Activated B cell treated with CpG ODN at 0.5 μM for 24 hours (primary cell): ENCODE results near the gene CTSV. TPM values are rescaled to one million over a fixed set of nuclear protein-coding genes. Genes with fewer than 3 reads are reported as not detected.

Source experiments
- ATAC-seq: fragments of 200-7000 bp; cut with Tn5 transposase; one replicate; pipeline ENCODE4 v1.10.0; 2021; ENCODE audit warnings: low read depth, mild to moderate bottlenecking, moderate library complexity
- CTCF ChIA-PET: fragments of 350-600 bp; sonication (Branson Sonifier 250); formaldehyde crosslinking; loops from one replicate; lab custom pipeline; 2021; ENCODE audit warnings: antibody characterized with exemption; lab: Charles Lee
- POLR2A ChIA-PET: fragments of 350-600 bp; sonication (Branson Sonifier 250); formaldehyde crosslinking; loops from one replicate; lab custom pipeline; 2021; ENCODE audit warnings: antibody characterized with exemption; lab: Charles Lee
- DNase-seq: peaks from one replicate; pipeline ENCODE4 v3.0.0; 2022
- H3K27ac Mint-ChIP-seq: one replicate; pipeline ENCODE4 v1.8.0; 2020; ENCODE audit warnings: mixed read lengths
- H3K27me3 Mint-ChIP-seq: one replicate; pipeline ENCODE4 v1.8.0; 2021; ENCODE audit warnings: mixed read lengths
- H3K36me3 Mint-ChIP-seq: one replicate; pipeline ENCODE4 v1.8.0; 2021; ENCODE audit warnings: low read depth, mixed read lengths
- H3K4me1 Mint-ChIP-seq: one replicate; pipeline ENCODE4 v1.8.0; 2021; ENCODE audit warnings: mixed read lengths
- H3K4me3 Mint-ChIP-seq: one replicate; pipeline ENCODE4 v1.8.0; 2020; ENCODE audit warnings: mild to moderate bottlenecking, mixed read lengths
- H3K9me3 Mint-ChIP-seq: one replicate; pipeline ENCODE4 v1.8.0; 2020; ENCODE audit warnings: mixed read lengths
- intact Hi-C: fragments of 100-400 bp; cut with micrococcal nuclease; formaldehyde crosslinking; loops from one replicate; pipeline ENCODE4 v1.15.1; 2024
- total RNA-seq: library from RNA; stranded (reverse); gene quantifications from 2 replicates; pipeline ENCODE4 v1.2.3, GENCODE V29; 2022
- TF ChIP-seq, protein P1 (sequence below): fragments of 200-600 bp; IDR thresholded peaks from one replicate; pipeline ENCODE4 v1.8.0; 2022; ENCODE audit warnings: antibody characterized with exemption, mild to moderate bottlenecking

The CTSV gene
- total RNA-seq, 1 donor from 2014 or later, result not detected

DNA sequence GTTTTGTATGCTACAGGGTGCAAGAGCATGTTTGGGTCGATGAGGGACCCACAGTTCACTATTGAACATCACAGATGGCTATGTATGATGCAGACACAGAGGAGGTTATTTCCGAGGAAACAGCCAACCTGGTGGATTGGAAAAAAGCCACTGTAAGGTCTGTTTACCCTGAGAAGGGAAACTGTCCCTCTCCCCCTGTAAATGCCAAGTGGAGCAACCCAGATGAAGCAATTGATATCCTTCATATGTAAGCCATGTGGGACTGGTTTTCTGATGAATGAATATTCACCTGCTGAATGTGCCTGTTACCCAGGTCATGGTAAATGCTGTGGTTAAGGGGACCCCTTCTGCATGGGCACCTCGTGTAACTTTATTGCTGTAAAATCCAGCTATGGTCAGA, 14.8 kb upstream of the CTSV start:
- DNase-seq, result no peak
- TF ChIP-seq, protein P1, sequence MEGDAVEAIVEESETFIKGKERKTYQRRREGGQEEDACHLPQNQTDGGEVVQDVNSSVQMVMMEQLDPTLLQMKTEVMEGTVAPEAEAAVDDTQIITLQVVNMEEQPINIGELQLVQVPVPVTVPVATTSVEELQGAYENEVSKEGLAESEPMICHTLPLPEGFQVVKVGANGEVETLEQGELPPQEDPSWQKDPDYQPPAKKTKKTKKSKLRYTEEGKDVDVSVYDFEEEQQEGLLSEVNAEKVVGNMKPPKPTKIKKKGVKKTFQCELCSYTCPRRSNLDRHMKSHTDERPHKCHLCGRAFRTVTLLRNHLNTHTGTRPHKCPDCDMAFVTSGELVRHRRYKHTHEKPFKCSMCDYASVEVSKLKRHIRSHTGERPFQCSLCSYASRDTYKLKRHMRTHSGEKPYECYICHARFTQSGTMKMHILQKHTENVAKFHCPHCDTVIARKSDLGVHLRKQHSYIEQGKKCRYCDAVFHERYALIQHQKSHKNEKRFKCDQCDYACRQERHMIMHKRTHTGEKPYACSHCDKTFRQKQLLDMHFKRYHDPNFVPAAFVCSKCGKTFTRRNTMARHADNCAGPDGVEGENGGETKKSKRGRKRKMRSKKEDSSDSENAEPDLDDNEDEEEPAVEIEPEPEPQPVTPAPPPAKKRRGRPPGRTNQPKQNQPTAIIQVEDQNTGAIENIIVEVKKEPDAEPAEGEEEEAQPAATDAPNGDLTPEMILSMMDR, result no peak
- no peak overlapping the region for H3K27ac Mint-ChIP-seq

DNA sequence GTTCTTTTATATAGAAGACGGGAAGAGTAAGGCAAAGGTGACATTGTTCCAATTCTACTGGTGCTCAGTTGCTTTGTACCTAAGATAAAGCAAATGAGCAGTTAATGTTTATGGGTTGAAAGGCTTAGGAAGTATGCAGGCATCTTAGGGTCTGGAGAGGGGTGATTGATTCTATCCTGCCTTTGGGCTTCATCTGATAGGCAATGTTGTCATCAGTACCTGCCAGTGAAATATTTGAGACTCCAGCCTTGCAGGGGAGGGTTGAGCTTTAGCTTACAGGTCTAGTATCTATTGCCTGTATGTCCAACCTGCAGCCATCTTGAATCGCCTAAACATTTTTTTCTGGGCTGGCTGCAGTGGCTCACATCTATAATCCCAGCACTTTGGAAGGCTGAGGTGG, 13.8 kb upstream of the CTSV start:
- no peaks in the 10 kb centered on the region for H3K9me3 Mint-ChIP-seq
- DNase-seq, result no peak

More for the DNA sequence above, 14.8 kb upstream of the CTSV start:
- H3K36me3 Mint-ChIP-seq, result no peaks in the 10 kb centered on the region
- H3K4me3 Mint-ChIP-seq, result no peak overlapping the region
- no peak for ATAC-seq
- H3K27me3 Mint-ChIP-seq, result peaks cover 26% of the 10 kb centered on the region
- no peaks in the 10 kb centered on the region for H3K4me1 Mint-ChIP-seq
- no peaks in the 10 kb centered on the region for H3K9me3 Mint-ChIP-seq
- ChIA-PET CTCF (no interaction called here), POLR2A (no interaction called here)
- intact Hi-C loops, result no loop called here

DNA sequence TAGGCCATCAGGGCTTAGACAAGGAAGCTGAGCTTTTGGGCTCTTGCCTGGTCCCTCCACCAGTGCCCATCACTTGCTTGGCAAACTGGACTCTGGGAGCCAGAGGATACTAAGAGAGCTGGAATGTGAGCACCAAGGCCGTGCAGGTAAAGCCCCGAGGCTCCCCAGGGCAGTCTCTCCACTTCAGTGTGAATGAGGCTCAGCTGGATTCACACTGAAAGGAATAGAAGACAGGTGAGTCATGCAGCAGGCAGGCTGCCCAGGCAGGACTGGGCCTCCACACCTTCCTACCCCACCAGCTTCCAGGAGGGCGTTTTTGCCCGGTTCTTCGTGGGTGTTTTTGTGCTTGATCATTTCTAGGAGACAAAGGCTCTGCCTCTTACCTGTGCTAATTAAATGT, 7.3 kb upstream of the CTSV start:
- H3K9me3 Mint-ChIP-seq, result no peaks in the 10 kb centered on the region
- DNase-seq (no peak), ATAC-seq (no peak)
- H3K4me1 Mint-ChIP-seq, result no peaks in the 10 kb centered on the region
- peaks cover 40% of the 10 kb centered on the region for H3K27me3 Mint-ChIP-seq
- CTCF ChIA-PET, result no interaction called here
- intact Hi-C loops, result no loop called here
- TF ChIP-seq, protein P1, result no peak
- H3K27ac Mint-ChIP-seq, result no peak overlapping the region
- H3K36me3 Mint-ChIP-seq, result no peaks in the 10 kb centered on the region
- H3K4me3 Mint-ChIP-seq, result no peak overlapping the region
- POLR2A ChIA-PET, result no interaction called here

More for the DNA sequence above, 13.8 kb upstream of the CTSV start:
- CTCF ChIA-PET, result no interaction called here
- POLR2A ChIA-PET, result no interaction called here
- Mint-ChIP-seq H3K27ac (no peak overlapping the region), H3K4me3 (no peak overlapping the region), H3K27me3 (peaks cover 28% of the 10 kb centered on the region), H3K36me3 (no peaks in the 10 kb centered on the region), H3K4me1 (no peaks in the 10 kb centered on the region)
- intact Hi-C loops, result no loop called here
- no peak for ATAC-seq
- TF ChIP-seq, protein P1, result no peak

DNA sequence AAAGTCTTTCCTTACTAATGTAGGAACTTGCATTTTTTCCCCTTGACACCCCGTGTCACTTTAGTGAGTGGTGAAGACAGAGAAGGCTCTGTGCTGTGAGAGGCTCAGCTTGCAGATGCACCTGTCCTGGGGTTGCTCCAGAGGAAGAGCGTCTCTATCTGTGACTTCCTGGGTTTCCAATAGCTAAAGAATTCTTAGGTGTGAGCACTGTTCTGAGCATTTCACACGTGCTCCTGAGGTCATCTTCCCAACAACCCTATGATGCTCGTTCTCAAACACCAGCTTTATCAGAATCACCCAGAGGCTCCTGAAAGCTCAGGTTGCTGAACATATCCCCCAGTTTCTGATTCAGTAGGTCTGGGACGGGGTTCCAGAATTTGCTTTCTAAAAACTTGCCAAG, 6.4 kb upstream of the CTSV start:
- CTCF ChIA-PET, result no interaction called here
- Mint-ChIP-seq H3K4me1 (no peaks in the 10 kb centered on the region), H3K36me3 (no peaks in the 10 kb centered on the region), H3K27ac (no peak overlapping the region), H3K4me3 (no peak overlapping the region), H3K27me3 (peaks cover 34% of the 10 kb centered on the region), H3K9me3 (no peaks in the 10 kb centered on the region)
- TF ChIP-seq, protein P1, result no peak
- ATAC-seq (no peak), DNase-seq (no peak)
- POLR2A ChIA-PET, result no interaction called here
- intact Hi-C loops, result no loop called here

DNA sequence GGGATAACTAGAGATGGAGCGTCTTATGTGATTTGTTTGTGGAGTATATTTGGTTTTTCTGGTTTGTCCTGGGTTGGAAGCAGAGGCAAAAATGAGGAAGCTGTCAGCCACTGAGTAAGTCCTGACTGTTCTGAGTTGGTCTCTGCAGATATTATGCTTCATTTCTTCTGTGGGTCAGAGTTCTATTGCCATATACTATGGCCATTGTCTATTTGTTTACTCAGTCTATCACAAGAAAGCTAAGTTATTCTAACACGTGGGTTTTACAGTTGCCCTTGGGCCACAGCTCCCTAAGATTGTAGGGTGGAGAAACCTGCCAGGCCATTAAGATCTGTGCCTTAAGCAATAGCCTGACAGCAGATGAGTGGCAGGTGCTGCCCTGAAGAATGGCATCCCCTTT, 3.0 kb upstream of the CTSV start:
- no peak for DNase-seq
- intact Hi-C loops, result no loop called here
- no peak overlapping the region for H3K27ac Mint-ChIP-seq
- H3K27me3 Mint-ChIP-seq, result peaks cover 52% of the 10 kb centered on the region
- ATAC-seq, result no peak
- no peaks in the 10 kb centered on the region for H3K36me3 Mint-ChIP-seq
- TF ChIP-seq, protein P1, result no peak
- CTCF ChIA-PET, result no interaction called here
- POLR2A ChIA-PET, result no interaction called here
- no peak overlapping the region for H3K4me3 Mint-ChIP-seq
- peaks cover 6% of the 10 kb centered on the region for H3K4me1 Mint-ChIP-seq
- no peaks in the 10 kb centered on the region for H3K9me3 Mint-ChIP-seq
